ENCODE data around the gene MACROD2.

Gene MACROD2

DNA sequence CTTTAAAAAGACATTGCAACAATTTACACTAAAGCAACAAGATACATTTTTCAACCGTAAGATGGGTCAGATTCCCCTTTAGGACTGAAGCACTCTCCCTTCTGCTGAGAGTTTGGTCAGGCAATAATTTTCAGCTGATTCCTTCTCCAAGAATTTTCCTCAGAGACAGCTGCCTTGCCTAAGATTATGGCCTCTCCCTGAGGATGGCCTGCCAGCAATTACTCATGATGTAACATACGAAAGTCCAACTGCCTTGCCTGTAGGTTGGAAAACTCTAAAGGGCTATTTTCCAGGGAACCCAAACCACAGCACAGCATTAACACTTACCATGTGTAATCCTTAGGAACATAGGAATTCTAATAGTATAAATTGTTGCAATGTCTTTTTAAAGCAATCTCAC lies 571.2 kb downstream of the MACROD2 start:
- no peaks in the 10 kb centered on the region for H3K36me3 ChIP-seq
- DNase-seq = no peak
- H3K4me3 ChIP-seq (ENCODE audit: low read depth, low read length) = no peak overlapping the region
- TF ChIP-seq CTCF (IDR thresholded peaks at IDR 0.05; ENCODE audit: low read depth, low read length) = no peak
- H3K9me3 ChIP-seq = no peaks in the 10 kb centered on the region
- no peaks in the 10 kb centered on the region for H3K4me1 ChIP-seq
- no peaks in the 10 kb centered on the region for H3K27me3 ChIP-seq

GRCh38 chr20:14568225-14568624 lies 572.9 kb downstream of the MACROD2 start:
- Histone ChIP-seq H3K4me1 (no peaks in the 10 kb centered on the region), H3K9me3 (no peaks in the 10 kb centered on the region), H3K27me3 (no peaks in the 10 kb centered on the region), H3K36me3 (no peaks in the 10 kb centered on the region), H3K4me3 (ENCODE audit: low read depth, low read length) (no peak overlapping the region)
- no peak for DNase-seq
- TF ChIP-seq CTCF (IDR thresholded peaks at IDR 0.05; ENCODE audit: low read depth, low read length) = no peak

DNA sequence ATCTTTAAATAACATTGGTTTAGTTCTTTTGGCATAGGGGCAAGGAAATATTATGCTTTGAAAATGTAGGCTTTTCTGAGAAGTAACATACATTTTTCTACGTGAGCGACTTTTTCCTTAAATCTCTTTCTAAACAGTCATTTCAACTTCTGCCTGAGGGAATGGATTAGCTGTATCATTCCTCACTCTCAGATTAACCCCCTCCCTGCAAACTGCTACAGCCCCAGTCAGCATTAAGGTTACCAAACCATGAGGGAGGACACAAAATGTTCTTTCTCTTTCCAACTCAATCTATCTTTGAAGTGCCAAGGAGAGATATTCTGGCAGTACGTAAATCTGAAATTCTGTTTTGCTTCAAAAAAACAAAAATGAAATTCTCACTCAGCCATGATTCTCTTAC lies 573.4 kb downstream of the MACROD2 start:
- no peak overlapping the region for H3K4me3 ChIP-seq (ENCODE audit: low read depth, low read length)
- no peaks in the 10 kb centered on the region for H3K27me3 ChIP-seq
- H3K9me3 ChIP-seq = no peaks in the 10 kb centered on the region
- no peaks in the 10 kb centered on the region for H3K36me3 ChIP-seq
- no peak for TF ChIP-seq CTCF (IDR thresholded peaks at IDR 0.05; ENCODE audit: low read depth, low read length)
- DNase-seq = no peak
- no peaks in the 10 kb centered on the region for H3K4me1 ChIP-seq

- no peaks in the 10 kb centered on the region for H3K9me3 ChIP-seq
- TF ChIP-seq CTCF (IDR thresholded peaks at IDR 0.05; ENCODE audit: low read depth, low read length) = no peak
- no peaks in the 10 kb centered on the region for H3K36me3 ChIP-seq
- H3K4me3 ChIP-seq (ENCODE audit: low read depth, low read length) = no peak overlapping the region
- no peak for DNase-seq
- H3K27me3 ChIP-seq = no peaks in the 10 kb centered on the region
- H3K4me1 ChIP-seq = no peaks in the 10 kb centered on the region
These were observed 574.3 kb downstream of the MACROD2 start for GRCh38 chr20:14569641-14570040.

DNA sequence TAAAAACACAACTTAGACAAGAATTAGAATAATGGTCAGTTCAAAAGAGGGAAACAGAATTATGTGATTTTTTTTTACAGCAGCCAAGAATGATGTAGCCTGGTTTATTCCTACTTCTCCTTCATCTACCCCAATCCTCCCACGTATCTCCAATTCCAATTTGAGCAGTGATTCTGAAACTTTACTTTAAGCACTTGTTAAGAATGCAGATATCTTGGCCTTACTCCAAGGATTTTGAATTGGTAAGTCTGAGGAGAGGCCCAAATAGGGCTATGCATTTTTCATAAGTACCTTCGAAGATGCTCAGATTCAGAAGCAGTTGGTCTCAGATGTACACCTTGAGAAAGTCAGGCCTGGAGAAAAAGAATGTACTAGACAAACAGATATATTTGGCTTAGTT lies 575.5 kb downstream of the MACROD2 start:
- TF ChIP-seq CTCF (IDR thresholded peaks at IDR 0.05; ENCODE audit: low read depth, low read length) = no peak
- no peak for DNase-seq
- no peaks in the 10 kb centered on the region for H3K27me3 ChIP-seq
- no peaks in the 10 kb centered on the region for H3K4me1 ChIP-seq
- H3K4me3 ChIP-seq (ENCODE audit: low read depth, low read length) = no peak overlapping the region
- H3K36me3 ChIP-seq = no peaks in the 10 kb centered on the region
- no peaks in the 10 kb centered on the region for H3K9me3 ChIP-seq

DNA sequence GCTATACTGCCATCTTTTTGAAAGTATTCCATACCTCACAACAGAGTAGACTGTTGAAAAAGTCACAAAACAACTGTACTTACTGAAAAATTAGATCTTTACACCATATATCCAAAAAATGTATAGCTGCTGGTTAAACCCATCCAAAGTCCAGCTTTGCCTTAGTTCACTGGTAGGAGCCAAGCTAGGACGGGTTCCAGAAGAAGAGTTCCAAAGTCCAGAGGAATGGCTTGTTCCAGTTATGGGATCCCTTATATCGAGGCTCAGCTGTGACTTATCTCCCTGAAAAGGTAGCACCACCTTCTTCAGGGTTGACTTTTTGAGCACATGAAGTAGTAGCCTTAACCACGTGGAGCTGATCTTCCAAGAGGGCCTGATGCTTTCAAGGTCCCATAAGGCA lies 578.4 kb downstream of the MACROD2 start:
- Histone ChIP-seq H3K9me3 (no peaks in the 10 kb centered on the region), H3K27me3 (no peaks in the 10 kb centered on the region), H3K4me3 (ENCODE audit: low read depth, low read length) (no peak overlapping the region), H3K4me1 (no peaks in the 10 kb centered on the region), H3K36me3 (no peaks in the 10 kb centered on the region)
- no peak for DNase-seq
- no peak for TF ChIP-seq CTCF (IDR thresholded peaks at IDR 0.05; ENCODE audit: low read depth, low read length)
